A549 (cell line): Measurements from ENCODE around the gene SLAMF8. TPM values are rescaled to one million over a fixed set of nuclear protein-coding genes. Genes with fewer than 3 reads are reported as not detected.
A peak's percentile ranks its signal among the peaks of the same experiment; 100 is the strongest.

Experiments
- ATAC-seq, 2 experiments: fragments of 200-7000 bp in 1 of 2; fragments of >200 bp in 1 of 2; cut with Nextera tagmentation in 1 of 2; cut with Tn5 transposase in 1 of 2; 3 replicates each; pipeline versions ENCODE4 v1.8.0 to v1.9.1; 2018 to 2020; ENCODE audit warnings: mild to moderate bottlenecking in 1 of 2, moderate library complexity in 1 of 2
- CTCF ChIA-PET: fragments of 300-600 bp; sonication (Branson Sonifier 250); formaldehyde crosslinking; extraction: SDS; loops from one replicate; lab custom pipeline; 2021; ENCODE audit warnings: antibody characterized with exemption, inconsistent platforms; lab: Yijun Ruan, JAX
- POLR2A ChIA-PET: fragments of 350-600 bp; formaldehyde crosslinking; extraction: SDS; loops from one replicate; lab custom pipeline; 2021; ENCODE audit warnings: antibody characterized with exemption, inconsistent platforms; lab: Yijun Ruan, JAX
- DNase-seq, 2 experiments: peaks; one replicate each; pipeline versions ENCODE4 v3.0.0 to v3.0.0-alpha.2; 2011 to 2016; ENCODE audit warnings: low read depth in 1 of 2, low spot score in 1 of 2
- FAIRE-seq: peaks from 2 replicates; lab custom pipeline; 2011; peaks lifted over from hg19 to GRCh38; lab: Jason Lieb, UNC
- H3K27ac ChIP-seq, 2 experiments: fragments of >200 bp; sonication (Bioruptor Twin); formaldehyde crosslinking; 3 replicates each; pipeline ENCODE4 v1.5.1; 2016 to 2017
- H3K4me1 ChIP-seq: fragments of >200 bp; sonication (Bioruptor Twin); formaldehyde crosslinking; 3 replicates; pipeline ENCODE4 v1.6.1; 2016
- H3K4me2 ChIP-seq: fragments of >200 bp; sonication (Bioruptor Twin); formaldehyde crosslinking; 3 replicates; pipeline ENCODE4 v1.6.1; 2016
- H3K4me3 ChIP-seq: fragments of >200 bp; sonication (Bioruptor Twin); formaldehyde crosslinking; 3 replicates; pipeline ENCODE4 v1.5.1; 2016
- H3K9me3 ChIP-seq: fragments of >200 bp; sonication (Bioruptor Twin); formaldehyde crosslinking; 3 replicates; pipeline ENCODE4 v1.6.1; 2016
- BCL3 ChIP-seq: fragments of >200 bp; sonication (Bioruptor Twin); formaldehyde crosslinking; IDR thresholded peaks from 3 replicates; pipeline ENCODE4 v1.6.1; 2016
- CBX2 ChIP-seq: fragments of 200-600 bp; sonication (generic); IDR thresholded peaks from 2 replicates; pipeline ENCODE4 v1.6.1; 2016; ENCODE audit warnings: low read depth, mild to moderate bottlenecking, borderline replicate concordance
- CEBPB ChIP-seq, 2 experiments: fragments of >200 bp in 1 of 2; sonication (Bioruptor Twin) in 1 of 2; formaldehyde crosslinking in 1 of 2; IDR thresholded peaks; 2 replicates each; pipeline ENCODE4 v1.6.1; 2012 to 2016
- CHD4 ChIP-seq: fragments of 200-600 bp; sonication (generic); IDR thresholded peaks from 2 replicates; pipeline ENCODE4 v1.6.1; 2016; ENCODE audit warnings: antibody characterized with exemption, mild to moderate bottlenecking, borderline replicate concordance
- CTCF ChIP-seq: fragments of >200 bp; sonication (Bioruptor Twin); formaldehyde crosslinking; IDR thresholded peaks from 3 replicates; pipeline ENCODE4 v1.5.1; 2016
- E2F6 ChIP-seq: IDR thresholded peaks from 2 replicates; pipeline ENCODE4 v1.6.1; 2012; ENCODE audit warnings: low read depth, borderline replicate concordance
- EHF ChIP-seq: fragments of 250-450 bp; sonication (Bioruptor Pico); IDR thresholded peaks from 2 replicates; pipeline ENCODE4 v1.5.0; 2020; ENCODE audit warnings: mild to moderate bottlenecking
- EHMT2 ChIP-seq: fragments of 200-600 bp; sonication (generic); IDR thresholded peaks from 2 replicates; pipeline ENCODE4 v1.6.1; 2016; ENCODE audit warnings: antibody characterized with exemption, low read depth, mild to moderate bottlenecking, moderate library complexity
- HES2 ChIP-seq: fragments of >200 bp; sonication (Bioruptor Twin); formaldehyde crosslinking; IDR thresholded peaks from 2 replicates; pipeline ENCODE4 v1.6.1; 2016
- MAX ChIP-seq: IDR thresholded peaks from 2 replicates; pipeline ENCODE4 v1.6.1; 2012
- MYC ChIP-seq: IDR thresholded peaks from 2 replicates; pipeline ENCODE4 v1.6.1; 2012; ENCODE audit warnings: mild to moderate bottlenecking, inconsistent platforms, low read length, improper control_type of control experiment, borderline replicate concordance
- RAD21 ChIP-seq, 2 experiments: fragments of >200 bp in 1 of 2; sonication (Bioruptor Twin) in 1 of 2; formaldehyde crosslinking in 1 of 2; IDR thresholded peaks in 1 of 2; conservative IDR thresholded peaks in 1 of 2; 2 replicates in 1 of 2; 3 replicates in 1 of 2; pipeline ENCODE4 v1.6.1; 2012 to 2018; ENCODE audit warnings: inconsistent platforms in 1 of 2
- RFX5 ChIP-seq: fragments of 450-650 bp; IDR thresholded peaks from 2 replicates; pipeline ENCODE4 v1.7.1; 2014; ENCODE audit warnings: antibody characterized with exemption, mild to moderate bottlenecking, moderate library complexity
- RNF2 ChIP-seq: fragments of 200-600 bp; sonication (generic); IDR thresholded peaks from 2 replicates; pipeline ENCODE4 v1.6.1; 2016; ENCODE audit warnings: low read depth, mild to moderate bottlenecking, antibody characterized with exemption, moderate library complexity, borderline replicate concordance
- USF2 ChIP-seq: fragments of 450-650 bp; IDR thresholded peaks from 2 replicates; pipeline ENCODE4 v1.6.1; 2014; ENCODE audit warnings: antibody characterized with exemption
- ZFP36 ChIP-seq: fragments of 450-650 bp; IDR thresholded peaks from 2 replicates; pipeline ENCODE4 v1.6.1; 2014; ENCODE audit warnings: borderline replicate concordance; ENCODE audit not compliant: partially characterized antibody
- ZSCAN20 ChIP-seq: fragments of 250-450 bp; sonication (Bioruptor Pico); IDR thresholded peaks from 2 replicates; pipeline ENCODE4 v1.8.0; 2022; ENCODE audit warnings: mild to moderate bottlenecking, moderate library complexity
- WGBS: methylation state at CpG from one replicate; pipeline ENCODE4 v1.1.6; 2017; ENCODE audit errors: missing lambda C conversion rate; 5-methylcytosine and 5-hydroxymethylcytosine counted together
- polyA plus RNA-seq, 4 experiments: library from polyadenylated mRNA; depleted of rRNA in 3 of 4; stranded (reverse); fragments of >200 nt; fragmentation: RNase III in 1 of 4; extraction: RNeasy Plus Mini Kit Qiagen cat#74134 plus additional on column Dnase treatment in 1 of 4; gene quantifications; 2 replicates in 3 of 4; 3 replicates in 1 of 4; pipeline ENCODE4 v1.2.3, GENCODE V29; 2011 to 2017

SLAMF8 gene
- polyA plus RNA-seq, 2 of the 4 experiments (the other 2 are of a cell fraction): not detected

GRCh38 chr1:159829273-159829634, 2.6 kb downstream of the SLAMF8 start:
- WGBS: 58% methylated on average over 3 of the region's 3 CpGs
- no peak for FAIRE-seq
- Histone ChIP-seq H3K4me3 (no peak overlapping the region), H3K9me3 (no peaks in the 10 kb centered on the region), H3K4me2 (no peak overlapping the region), H3K4me1 (no peaks in the 10 kb centered on the region), H3K27ac (no peak overlapping the region)
- TF ChIP-seq CTCF: no peak; the same call in 2 of the 3 replicates
- peak in 1 of 2 experiments; percentile 17; a peak in 1 of 5 replicates for TF ChIP-seq RAD21 (conservative IDR thresholded peaks at IDR 0.05 in 1 of 2, IDR thresholded peaks at IDR 0.05 in 1 of 2)
- CTCF ChIA-PET: interaction anchor here (0.7 to 8.9 kb wide), 13 partner anchors 10 to 669 kb away, joined by 3 to 55 read pairs (median 3); no protein-coding TSS in a partner anchor
- peak; percentile 85 to 95 for ATAC-seq
- POLR2A ChIA-PET: no interaction called here
- peak; percentile 22 to 43 for DNase-seq

- Histone ChIP-seq H3K9me3 (no peaks in the 10 kb centered on the region), H3K27ac (no peak overlapping the region), H3K4me2 (no peak overlapping the region), H3K4me1 (no peaks in the 10 kb centered on the region), H3K4me3 (no peak overlapping the region)
- POLR2A ChIA-PET: no interaction called here
- no peak for FAIRE-seq
- no peak; a peak in 1 of 6 replicates for ATAC-seq
- WGBS: 73% methylated on average over 13 of the region's 18 CpGs
- CTCF ChIA-PET: interaction anchor here (0.7 to 8.9 kb wide), 14 partner anchors 10 to 670 kb away, joined by 3 to 55 read pairs (median 3); no protein-coding TSS in a partner anchor
- TF ChIP-seq MYC: no peak
- TF ChIP-seq E2F6: no peak
- no peak for TF ChIP-seq CEBPB (IDR thresholded peaks at IDR 0.05)
- no peak for TF ChIP-seq EHMT2
- TF ChIP-seq BCL3: no peak
- TF ChIP-seq CHD4: no peak
- no peak for TF ChIP-seq HES2
- TF ChIP-seq ZFP36: no peak
- TF ChIP-seq RFX5: no peak
- TF ChIP-seq MAX: no peak
- no peak for DNase-seq
Observed at GRCh38 chr1:159829822-159830465, 3.3 kb downstream of the SLAMF8 start.

GRCh38 chr1:159830722-159831121, 4.0 kb downstream of the SLAMF8 start:
- Histone ChIP-seq H3K4me1 (no peaks in the 10 kb centered on the region), H3K4me2 (no peak overlapping the region), H3K27ac (no peak overlapping the region), H3K9me3 (no peaks in the 10 kb centered on the region), H3K4me3 (no peak overlapping the region)
- ATAC-seq (no peak), FAIRE-seq (no peak), DNase-seq (no peak)
- ChIA-PET CTCF (interaction anchor here (0.8 to 8.9 kb wide), 7 partner anchors 11 to 61 kb away, joined by 3 to 55 read pairs (median 8); no protein-coding TSS in a partner anchor), POLR2A (no interaction called here)
- TF ChIP-seq USF2 (no peak), RNF2 (no peak), CBX2 (no peak), EHF (no peak), CEBPB (IDR thresholded peaks at IDR 0.05) (no peak), ZSCAN20 (no peak)
- WGBS: 79% methylated on average over 8 of the region's 8 CpGs
